ENCODE measurements around the gene DOCK4. TPM values are rescaled to one million over a fixed set of nuclear protein-coding genes. Genes with fewer than 3 reads are reported as not detected.
A peak's percentile ranks its signal among the peaks of the same experiment; 100 is the strongest.

The DOCK4 gene
- total RNA-seq, 1 experiment from 2014 or later: 4.9 TPM

DNA sequence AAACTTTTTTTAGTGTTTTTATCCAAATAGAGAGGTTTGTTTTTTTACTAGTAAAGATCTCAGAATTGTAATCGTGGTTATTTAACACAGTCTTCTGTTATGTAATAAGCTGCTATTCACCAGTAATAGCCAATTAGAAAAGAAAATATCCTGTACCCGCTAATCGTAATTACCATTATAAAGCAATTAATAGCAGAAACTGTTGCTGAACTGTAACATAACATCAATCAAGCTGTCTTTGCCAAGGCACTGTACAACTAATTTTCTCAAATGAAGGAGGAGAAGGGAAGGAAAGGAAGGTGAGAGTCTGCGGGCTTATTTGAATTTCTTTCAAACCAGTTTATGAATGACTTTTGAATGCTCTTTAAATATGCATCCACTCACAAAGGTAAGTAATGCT lies 9.6 kb upstream of the DOCK4 start:
- Histone ChIP-seq H3K27me3 (ENCODE audit: insufficient read depth, low read length) (no peaks in the 10 kb centered on the region), H2AK5ac (ENCODE audit: insufficient read length, low read length) (no peak overlapping the region), H3T11ph (ENCODE audit: low read length) (no peak overlapping the region), H3K4me1 (ENCODE audit: insufficient read depth, low read length) (peaks cover 7% of the 10 kb centered on the region; the same call in 1 of the 2 replicates), H3K14ac (ENCODE audit: insufficient read depth, low read length) (no peak overlapping the region), H4K8ac (replicated peaks; ENCODE audit: insufficient read length, low read depth, low read length) (no peak overlapping the region), H2BK5ac (ENCODE audit: insufficient read length, low read length) (no peak overlapping the region), H3K79me2 (ENCODE audit: insufficient read depth, low read length) (peaks cover 12% of the 10 kb centered on the region; the same call in 1 of the 2 replicates), H3K4me2 (ENCODE audit: insufficient read depth, insufficient read length, low read length) (no peak overlapping the region), H2AFZ (ENCODE audit: low read length) (no peak overlapping the region), H3K4ac (ENCODE audit: low read depth, low read length) (no peak overlapping the region), H3K23me2 (ENCODE audit: insufficient read length, low read depth, low read length, poor library complexity, severe bottlenecking) (no peaks in the 10 kb centered on the region), H3K18ac (ENCODE audit: insufficient read length, low read depth, low read length) (no peak overlapping the region), H2BK120ac (ENCODE audit: low read depth, low read length, poor library complexity, severe bottlenecking) (no peak overlapping the region), H3K56ac (ENCODE audit: insufficient read length, low read depth, low read length) (no peak overlapping the region), H4K5ac (ENCODE audit: insufficient read length, low read depth, low read length) (no peak overlapping the region), H4K20me1 (ENCODE audit: control insufficient read depth, insufficient read depth, insufficient read length) (no peaks in the 10 kb centered on the region), H3K9ac (ENCODE audit: extremely low read depth, insufficient read length, low read length) (no peak overlapping the region), H3K79me1 (ENCODE audit: insufficient read depth, low read depth, low read length, poor library complexity, severe bottlenecking) (peaks cover 13% of the 10 kb centered on the region), H2BK20ac (ENCODE audit: low read depth, low read length, poor library complexity, severe bottlenecking) (no peak overlapping the region), H3K23ac (ENCODE audit: insufficient read length, low read depth, low read length) (no peak overlapping the region), H3K9me3 (ENCODE audit: control insufficient read depth, low read depth, low read length) (no peaks in the 10 kb centered on the region), H4K91ac (ENCODE audit: insufficient read length, low read depth, low read length) (no peak overlapping the region), H3K27ac (ENCODE audit: insufficient read length, low read depth, low read length) (no peak overlapping the region), H2BK12ac (ENCODE audit: insufficient read length, low read depth, low read length) (no peak overlapping the region), H2BK15ac (ENCODE audit: low read depth, low read length) (no peak overlapping the region)
- no CpG with 5 or more reads among the region's 4 CpGs for WGBS (ENCODE audit: extremely low coverage, insufficient read length, low lambda C conversion rate)
- H3K36me3 Mint-ChIP-seq (ENCODE audit: insufficient read depth in 1 of 3, low read depth in 3 of 3): peaks cover 0 to under 1% (median under 1%) of the 10 kb centered on the region in 3 experiments; a peak in 4 of 7 replicates
- no peak for DNase-seq
- H3K4me1 Mint-ChIP-seq: peaks cover 28 to 29% of the 10 kb centered on the region in 2 experiments
- H3K4me3 Mint-ChIP-seq: no peak overlapping the region; a peak in 1 of 5 replicates
- TF ChIP-seq, protein P1, sequence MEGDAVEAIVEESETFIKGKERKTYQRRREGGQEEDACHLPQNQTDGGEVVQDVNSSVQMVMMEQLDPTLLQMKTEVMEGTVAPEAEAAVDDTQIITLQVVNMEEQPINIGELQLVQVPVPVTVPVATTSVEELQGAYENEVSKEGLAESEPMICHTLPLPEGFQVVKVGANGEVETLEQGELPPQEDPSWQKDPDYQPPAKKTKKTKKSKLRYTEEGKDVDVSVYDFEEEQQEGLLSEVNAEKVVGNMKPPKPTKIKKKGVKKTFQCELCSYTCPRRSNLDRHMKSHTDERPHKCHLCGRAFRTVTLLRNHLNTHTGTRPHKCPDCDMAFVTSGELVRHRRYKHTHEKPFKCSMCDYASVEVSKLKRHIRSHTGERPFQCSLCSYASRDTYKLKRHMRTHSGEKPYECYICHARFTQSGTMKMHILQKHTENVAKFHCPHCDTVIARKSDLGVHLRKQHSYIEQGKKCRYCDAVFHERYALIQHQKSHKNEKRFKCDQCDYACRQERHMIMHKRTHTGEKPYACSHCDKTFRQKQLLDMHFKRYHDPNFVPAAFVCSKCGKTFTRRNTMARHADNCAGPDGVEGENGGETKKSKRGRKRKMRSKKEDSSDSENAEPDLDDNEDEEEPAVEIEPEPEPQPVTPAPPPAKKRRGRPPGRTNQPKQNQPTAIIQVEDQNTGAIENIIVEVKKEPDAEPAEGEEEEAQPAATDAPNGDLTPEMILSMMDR (conservative IDR thresholded peaks at IDR 0.05): no peak
- no peaks in the 10 kb centered on the region for H3K9me3 Mint-ChIP-seq
- peak overlapping the region in 1 of 3 experiments; percentile 28; a peak in 1 of 7 replicates for H3K27ac Mint-ChIP-seq
- H3K27me3 Mint-ChIP-seq (ENCODE audit: low read depth): no peaks in the 10 kb centered on the region
